Activated T-cell treated with anti-CD3 and anti-CD28 coated beads for 24 hours (primary cell): ENCODE results near the gene FAM53A.
"Not testable (repeated sequence)": the region's sequence is repeated elsewhere in the genome, so short reads cannot be mapped to it uniquely, and the experiment has no call there.

ENCODE experiments used
- DNase-seq: peaks from one replicate; pipeline ENCODE4 v3.0.0-alpha.2; 2020; ENCODE audit warnings: low read depth

The FAM53A gene

DNA sequence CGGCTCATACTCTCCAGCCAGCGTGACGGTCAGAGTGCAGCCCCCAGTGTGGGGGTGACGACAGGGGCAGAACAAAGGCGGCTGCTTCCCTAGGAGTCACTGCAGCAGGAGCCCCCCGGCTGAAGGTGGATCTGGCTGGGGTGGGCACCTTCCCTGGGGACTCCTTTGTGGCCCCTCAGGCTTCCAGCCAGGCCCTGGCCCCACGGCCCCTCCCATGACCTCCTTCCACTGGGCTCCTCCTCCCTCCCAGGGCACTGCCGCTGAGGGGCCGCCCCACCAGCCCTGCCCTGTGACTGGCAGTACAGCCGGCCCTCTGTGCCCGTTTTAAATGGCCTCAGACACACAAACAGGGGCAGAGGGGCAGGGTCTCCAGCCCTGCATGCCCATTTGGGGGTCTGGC lies 61.9 kb downstream of the FAM53A start:
- no peak for DNase-seq

DNA sequence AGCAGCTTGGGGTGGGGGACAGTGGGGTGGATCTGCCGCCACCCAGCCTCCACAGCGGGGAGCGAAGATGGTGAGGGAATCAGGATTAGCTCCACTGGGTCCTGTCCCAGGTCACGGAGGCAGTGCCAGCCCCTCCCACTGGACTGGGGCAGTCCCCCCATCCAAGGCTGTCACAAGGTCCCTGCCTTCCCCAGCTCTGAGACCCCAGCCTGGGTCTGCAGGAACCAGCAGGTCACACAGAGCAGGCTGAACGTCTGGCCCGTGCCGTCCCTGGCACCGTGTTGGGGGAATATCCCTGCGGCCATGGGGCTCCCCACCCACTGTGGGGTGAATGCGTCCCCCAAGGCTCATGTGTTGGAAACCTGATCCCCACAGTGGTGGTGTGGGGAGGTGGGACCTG lies 62.6 kb downstream of the FAM53A start:
- DNase-seq = no peak

DNA sequence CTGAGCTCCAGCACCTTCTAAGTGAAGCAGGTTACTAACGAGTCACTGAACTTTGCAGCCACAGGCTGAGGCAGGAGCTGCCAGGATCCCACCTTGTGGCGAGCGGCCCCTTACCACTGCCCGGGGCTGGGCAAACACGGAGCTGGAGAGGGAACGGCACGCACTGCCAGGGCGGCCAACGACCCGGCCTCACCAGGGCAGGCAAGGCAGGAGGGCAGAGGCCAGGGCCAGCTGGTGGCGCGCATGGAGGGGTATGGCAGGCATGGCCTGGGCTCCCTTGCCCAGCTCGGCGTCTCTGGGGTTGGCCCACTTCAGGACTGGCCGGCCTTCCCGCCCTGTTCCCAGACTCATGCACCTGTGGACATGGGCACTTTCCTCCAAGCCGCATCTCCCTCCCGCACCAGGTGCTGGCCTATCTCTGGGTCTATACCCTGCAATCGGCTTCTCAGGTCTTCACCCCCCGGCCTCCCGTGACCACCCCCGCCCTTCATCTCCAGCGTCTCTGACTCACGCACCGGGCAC lies 64.9 kb downstream of the FAM53A start:
- DNase-seq = no peak

DNA sequence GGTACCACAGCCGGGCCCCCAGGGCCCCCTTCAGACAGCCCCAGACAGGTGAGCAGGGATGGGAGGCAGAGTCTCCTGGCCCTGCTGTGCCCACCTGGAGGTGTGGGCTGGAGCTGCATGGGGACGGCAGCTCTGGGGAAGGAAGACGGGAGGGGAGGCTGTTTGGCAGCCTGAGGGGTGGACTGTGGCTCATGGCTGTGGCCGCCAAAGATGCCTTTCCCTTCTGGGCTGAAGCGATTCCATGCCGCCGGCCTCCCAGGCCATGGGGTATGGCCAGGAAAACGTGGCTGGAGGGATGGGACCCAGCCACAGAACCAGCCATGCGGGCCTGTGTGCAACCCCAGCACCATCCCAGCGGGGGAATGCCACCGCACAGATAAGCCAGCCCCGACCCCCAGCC lies 65.7 kb downstream of the FAM53A start:
- no peak for DNase-seq

DNA sequence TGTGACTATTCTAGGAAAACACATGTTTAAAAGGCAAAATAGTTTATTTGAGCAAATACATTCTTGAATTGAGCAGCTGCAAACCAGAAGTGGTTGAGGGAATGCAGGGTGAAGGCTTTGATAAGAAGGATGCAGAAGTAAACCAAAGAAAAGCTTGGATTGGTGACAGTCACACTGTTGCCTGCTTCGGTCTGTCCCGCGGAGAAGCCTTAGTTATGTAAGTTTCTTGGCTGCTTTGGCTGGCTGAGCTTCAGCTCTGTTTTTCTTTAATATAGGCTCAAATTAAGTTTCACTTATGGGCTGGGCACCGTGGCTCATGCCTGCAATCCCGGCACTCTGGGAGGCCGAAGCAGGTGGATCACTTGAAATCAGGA lies 67.6 kb downstream of the FAM53A start:
- no peak for DNase-seq

DNA sequence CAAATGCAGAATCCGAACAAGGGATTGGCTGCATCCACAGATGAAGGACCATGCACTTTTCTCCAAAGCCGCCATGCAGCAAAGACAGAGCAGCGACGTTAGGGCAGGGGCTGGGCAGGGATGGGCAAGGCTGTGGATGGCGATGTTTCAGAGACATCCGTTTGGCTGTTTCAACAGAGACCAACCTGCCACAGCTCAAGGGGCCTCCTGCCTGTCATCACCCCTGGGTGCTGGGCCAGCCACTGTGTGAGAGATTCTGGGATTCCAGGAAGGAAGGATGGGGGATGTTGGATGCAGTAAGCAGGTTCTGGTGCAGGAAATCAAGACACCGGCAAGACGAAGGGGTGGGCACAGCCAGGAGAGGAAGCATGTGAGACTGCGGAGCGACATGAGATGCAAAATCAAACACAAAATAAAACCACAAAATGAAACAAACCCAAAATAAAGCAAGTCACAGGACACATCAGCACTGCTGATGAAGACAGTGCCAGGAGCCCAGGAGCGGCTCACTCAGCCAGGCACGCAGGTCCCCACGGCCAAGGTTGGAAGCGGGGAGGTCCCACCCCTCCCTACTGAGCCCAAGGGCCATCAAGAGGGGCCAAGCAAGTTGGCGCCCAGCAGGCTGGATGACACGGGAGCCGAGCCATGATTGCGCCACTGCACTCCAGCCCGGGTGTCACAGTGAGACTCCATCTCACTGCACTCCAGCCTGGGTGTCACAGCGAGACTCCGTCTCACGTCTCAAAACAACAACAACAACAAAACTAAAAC lies 68.1 kb downstream of the FAM53A start:
- DNase-seq = no peak

DNA sequence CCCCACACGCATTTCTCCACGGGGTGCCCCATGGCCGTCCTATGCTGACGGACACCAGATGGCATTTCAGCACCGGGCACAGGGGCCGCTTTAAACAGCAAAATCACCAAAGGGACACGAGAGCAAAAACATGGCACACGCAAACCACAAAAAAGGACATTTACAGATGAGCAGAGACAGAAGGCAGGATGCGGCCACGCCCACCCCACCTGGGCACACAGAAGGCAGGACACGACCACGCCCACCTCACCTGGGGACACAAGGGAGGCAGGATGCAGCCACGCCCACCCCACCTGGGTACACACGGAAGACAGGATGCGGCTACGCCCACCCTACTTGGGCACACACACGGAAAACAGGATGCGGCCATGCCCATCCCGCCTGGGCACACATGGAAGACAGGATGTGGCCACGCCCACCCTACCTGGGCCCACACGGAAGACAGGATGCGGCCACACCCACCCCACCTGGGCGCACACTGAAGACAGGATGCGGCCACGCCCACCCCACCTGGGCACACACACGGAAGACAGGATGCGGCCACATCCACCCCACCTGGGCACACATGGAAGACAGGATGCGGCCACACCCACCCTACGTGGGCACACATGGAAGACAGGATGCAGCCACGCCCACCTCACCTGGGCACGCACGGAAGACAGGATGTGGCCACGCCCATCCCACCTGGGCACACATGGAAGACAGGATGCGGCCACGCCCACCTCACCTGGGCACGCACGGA lies 69.1 kb downstream of the FAM53A start:
- DNase-seq = no peak

DNA sequence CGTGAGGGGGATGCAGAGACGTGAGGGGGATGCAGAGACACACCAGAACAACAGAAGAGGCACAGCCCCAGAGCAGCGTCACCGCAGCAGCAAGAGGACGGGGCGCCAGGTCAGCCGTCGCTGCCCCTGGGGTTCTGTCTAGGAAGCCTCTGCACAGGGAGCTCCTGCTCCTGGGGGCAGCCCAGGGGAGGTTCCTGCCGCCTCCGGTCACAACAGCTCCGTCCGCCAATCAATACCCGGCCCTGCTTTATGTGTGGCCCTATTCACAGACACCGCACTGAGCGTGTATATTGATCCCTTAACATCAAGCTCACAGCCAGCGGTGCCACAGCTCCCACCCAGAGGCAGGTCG lies 69.6 kb downstream of the FAM53A start:
- no peak for DNase-seq

DNA sequence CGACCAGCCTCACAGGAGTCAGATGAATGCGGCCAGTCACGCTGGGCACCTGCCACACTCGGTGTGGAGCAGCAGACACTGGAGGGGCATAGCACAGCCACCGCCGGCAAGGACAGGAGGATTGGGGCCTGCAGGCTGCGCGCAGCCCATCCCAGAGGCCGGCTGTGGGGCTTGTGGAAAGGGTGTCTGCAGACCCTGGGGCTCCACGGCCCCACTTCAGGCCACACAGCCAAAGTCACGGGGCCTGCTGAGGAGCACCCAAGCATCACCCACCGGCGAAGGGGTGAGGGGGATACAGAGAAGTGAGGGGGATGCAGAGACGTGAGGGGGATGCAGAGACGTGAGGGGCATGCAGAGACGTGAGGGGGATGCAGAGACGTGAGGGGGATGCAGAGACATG lies 70.1 kb downstream of the FAM53A start:
- no peak for DNase-seq

DNA sequence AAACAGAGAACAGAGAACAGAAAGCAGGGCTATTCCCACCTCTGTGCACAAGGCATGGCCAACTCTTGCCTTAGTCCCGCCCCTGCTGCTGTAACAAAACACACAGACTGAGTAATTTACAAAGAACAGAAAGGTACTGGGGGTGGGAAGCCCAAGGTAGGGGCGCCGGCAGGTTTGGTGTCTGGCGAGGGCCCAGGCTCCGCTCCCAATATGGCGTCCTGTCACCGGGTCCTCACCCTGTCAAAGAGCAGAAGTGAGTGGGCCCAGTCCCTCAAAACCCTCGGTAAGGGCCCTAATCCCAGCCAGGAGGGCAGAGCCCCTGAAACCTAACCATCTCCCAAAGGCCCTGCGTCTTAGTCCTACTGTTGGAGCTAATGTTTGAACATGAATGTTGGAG lies 71.0 kb downstream of the FAM53A start:
- DNase-seq = no peak

DNA sequence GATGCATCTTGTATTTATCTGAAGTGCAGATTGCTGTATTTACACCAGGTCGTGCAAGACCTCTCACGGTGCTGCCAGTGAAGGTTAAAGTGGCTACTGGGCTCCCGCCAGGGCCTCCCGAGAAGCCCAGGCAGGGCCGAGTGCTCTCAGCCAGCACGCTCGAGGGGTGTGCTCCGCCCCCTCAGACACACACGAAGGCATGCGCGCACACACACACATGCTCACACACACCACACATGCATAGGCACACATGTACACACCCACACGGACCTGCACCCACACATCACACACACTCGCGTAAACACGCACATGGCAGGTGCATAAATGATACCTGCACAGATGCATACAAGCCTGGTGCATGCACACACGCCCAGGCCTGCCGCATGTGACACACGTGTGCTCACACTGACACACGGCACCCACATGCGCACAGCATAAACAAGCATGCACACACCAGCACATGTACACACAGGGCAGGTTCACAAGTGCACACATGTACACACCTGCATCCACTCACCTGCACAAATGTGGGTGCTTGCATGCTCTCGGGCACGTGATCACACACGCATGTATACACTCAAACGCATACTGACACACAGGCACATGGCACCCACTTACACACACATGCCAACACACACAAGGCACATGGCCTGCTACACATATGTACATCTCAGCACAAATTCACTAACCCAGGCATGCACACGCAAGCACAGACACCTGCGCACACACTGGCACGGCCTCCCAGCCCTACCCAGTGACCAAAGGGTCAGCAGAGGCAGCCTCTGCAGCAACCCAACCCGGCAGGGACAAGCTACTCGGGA lies 71.6 kb downstream of the FAM53A start:
- DNase-seq = no peak

DNA sequence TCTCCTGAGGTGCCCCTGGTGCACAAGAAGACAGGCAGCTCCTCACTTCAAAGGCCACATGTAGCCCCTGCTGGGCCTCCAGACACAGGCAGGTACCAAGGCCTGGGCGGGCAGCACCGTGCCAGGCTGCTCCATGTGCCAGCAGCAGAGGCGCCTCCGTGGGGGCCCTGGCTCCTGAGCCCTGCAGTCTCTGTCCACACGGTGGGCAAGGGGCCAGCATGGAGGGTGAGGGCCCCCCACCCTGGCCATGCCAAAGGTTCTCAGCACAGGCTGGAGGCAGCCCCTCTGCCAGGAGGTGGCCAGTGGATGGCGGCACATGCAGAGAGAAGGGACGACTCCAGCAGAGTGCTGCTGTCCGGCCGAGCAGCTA lies 72.6 kb downstream of the FAM53A start:
- no peak for DNase-seq

DNA sequence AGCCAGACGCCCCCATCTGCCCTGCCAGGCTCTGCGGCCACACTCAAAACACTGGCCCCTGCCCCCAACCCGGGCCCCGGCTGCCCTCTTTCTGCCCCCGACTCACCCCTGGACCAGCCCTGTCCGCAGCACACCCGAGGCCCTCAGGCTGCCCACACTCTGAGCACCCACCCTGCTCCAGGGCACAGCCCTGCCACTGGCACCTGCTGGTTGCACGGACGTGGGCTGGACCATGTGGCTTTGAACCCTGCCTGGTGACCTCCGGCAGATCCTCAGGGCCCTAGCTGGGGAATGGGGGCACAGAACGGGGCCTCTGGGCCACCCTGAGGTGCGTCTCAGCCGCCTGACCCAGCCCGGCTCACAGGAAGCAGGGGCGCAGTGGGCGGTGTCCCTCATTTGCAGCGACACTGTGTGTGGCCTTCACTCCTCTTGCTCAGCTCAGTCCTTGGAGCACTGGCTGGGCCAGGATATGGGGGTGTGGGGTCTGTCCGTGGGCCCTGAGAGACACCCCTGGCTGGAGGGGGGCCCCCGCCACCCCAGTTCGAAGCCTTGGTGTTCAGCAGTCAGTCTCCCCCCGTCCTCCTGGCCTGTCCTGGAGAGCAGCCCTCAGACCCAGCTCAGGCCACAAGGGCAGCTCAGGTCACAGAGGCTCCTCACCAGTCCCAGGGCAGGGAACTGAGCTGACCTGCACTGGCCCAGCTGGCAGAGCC lies 73.2 kb downstream of the FAM53A start:
- DNase-seq = no peak

DNA sequence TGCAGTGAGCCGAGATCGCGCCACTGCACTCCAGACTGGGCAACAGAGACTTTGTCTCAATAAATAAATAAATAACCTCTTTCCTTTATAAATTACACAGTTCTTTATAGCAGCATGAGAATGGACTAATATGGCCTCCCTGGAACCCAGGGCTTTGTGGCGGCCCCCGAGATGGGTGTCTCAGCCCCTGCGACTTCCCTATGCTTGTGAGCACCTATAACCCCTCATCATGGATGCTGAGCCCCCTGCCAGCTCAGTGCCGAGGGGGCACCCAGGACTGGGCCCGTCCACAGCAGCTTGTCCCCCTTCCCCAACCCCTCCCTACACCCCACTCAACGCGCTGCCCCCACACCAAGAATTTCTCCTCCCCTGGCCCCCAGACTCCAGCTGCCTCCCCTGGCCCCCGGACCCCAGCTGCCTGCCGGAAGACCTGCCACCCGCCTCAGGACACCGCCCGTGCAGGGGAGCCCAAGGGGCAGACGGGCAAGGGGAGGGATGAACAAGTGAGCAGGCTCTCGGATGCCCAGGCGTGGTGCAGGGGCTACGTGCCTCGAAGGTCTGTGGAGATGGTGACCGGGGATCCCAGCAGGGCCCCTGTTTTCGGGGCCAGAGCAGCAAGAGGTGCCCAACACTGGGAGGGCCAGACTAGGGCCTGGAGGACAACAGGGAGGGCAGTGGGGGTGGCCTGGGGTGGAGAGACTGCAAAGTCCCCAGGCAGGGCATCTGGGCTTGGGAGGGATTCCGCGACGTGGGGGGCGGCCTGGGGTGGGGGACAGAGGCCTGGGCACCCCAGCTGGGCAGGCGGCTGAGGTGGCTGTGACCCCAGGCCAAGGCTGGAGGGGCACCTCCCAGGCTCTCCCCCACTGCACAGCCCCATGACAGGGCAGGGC lies 74.0 kb downstream of the FAM53A start:
- DNase-seq = no peak

DNA sequence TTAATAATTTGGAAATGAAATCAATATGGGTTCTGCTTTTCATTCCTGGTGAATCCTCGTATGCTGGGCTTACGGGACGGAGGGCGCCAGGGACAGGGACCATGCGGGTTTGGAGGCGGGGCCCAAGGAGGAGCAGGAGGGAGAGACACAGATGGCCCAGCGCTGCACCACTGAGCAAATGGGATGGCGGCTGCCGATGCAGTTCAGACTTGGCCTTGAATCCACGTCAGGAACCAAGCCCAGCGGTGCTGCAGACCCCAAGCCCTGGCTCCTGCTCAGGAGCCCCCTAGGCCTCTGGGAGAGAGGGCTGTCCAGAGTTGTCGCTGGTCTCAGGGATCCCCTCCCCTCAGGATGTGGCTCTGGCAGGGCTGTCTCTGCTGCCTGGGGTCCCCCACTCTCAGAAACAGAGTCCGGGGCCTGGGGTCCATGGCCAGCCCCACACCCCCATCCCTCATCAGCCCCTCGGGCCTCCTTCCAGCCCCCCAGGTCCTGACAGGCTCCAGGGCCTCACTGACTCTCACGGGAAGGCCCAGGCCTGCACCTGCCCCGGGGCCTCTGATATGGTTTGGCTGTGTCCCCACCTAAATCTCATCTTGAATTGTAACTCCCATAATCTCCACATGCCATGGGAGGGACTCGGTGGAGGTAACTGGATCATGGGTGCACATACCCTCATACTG lies 75.2 kb downstream of the FAM53A start:
- no peak for DNase-seq

DNA sequence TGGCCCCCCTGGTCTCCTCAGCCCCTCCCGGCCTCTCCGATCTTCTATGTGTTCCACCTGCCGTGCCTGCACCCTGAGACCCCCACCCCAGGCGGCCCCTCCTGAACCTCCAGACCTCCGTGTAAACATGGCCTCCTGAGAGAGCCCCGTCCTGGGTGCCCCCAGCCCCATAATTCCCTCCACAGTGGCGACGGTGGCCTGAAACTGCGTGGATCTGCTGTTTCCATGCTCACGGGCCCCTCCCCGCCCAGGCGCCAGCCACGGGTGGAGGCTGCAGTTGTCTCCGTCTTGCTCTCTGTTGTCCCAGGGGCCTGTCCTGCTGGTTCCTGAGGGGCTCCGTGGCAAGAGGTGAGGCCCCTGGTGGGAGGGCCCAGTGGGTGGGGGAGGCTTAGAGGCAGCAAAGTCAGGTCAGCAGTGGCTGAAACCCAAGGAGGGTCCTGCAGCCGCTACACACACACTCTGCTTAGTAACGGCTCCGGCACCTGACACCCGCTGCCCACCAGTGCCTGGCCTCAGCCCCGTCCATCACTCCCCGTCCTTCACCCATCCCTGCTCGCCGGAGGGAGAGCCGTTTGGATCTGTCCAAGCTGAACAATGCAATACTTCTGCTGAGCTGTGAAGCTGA lies 75.8 kb downstream of the FAM53A start:
- no peak for DNase-seq

DNA sequence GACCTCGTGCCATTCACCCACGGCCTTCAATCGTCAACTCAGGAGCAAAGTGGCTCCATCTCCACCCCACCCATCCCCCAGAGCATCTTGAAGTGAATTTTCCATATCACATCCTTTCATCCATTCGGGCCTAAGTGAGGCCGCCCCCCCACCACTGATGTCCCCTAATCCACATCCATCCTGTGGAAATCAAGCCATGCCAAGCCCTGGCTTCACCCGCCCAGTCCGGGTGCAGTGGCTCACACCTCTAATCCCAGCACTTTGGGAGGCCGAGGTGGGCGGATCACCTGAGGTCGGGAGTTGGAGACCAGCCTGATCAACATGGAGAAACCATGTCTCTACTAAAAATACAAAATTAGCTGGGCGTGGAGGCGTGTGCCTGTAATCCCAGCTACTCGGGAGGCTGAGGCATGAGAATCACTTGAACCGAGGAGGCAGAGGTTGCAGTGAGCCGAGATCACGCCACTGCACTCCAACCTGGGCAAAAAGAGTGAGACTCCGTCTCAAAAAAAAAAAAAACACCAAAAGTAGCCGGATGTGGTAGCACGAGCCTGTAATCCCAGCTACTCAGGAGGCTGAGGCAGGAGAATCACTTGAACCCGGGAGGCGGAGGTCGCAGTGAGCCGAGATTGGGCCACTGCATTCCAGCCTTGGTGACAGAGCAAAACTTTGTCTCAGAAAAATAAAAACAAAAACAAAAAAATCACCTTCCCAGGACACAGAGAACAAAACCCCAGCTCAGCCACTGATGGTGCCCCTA lies 76.5 kb downstream of the FAM53A start:
- not testable (repeated sequence) for DNase-seq

DNA sequence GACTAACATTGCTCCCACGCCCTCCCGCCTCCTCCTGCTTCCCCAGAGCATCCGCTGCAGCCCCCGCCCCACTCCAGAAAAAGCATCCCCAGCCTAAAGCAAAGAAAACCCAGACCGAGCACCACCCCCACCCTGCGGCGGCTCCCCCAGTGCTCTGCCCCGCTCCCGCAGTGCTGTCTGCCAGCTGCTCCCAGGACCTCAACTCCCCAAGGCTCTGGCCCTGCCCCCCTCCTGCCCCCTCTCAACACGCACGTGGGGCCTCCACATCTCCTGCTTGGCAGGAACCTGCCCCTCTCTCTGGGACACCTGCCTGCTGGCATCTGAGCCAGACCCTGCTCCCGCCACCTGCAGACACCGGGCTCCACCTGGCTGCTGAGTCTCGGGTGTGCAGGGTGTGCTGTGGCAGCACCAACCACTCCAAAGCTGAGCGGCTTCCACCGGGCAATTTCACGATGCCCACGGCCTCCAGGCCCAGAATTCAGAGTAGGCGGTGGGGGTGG lies 79.4 kb downstream of the FAM53A start:
- no peak for DNase-seq

DNA sequence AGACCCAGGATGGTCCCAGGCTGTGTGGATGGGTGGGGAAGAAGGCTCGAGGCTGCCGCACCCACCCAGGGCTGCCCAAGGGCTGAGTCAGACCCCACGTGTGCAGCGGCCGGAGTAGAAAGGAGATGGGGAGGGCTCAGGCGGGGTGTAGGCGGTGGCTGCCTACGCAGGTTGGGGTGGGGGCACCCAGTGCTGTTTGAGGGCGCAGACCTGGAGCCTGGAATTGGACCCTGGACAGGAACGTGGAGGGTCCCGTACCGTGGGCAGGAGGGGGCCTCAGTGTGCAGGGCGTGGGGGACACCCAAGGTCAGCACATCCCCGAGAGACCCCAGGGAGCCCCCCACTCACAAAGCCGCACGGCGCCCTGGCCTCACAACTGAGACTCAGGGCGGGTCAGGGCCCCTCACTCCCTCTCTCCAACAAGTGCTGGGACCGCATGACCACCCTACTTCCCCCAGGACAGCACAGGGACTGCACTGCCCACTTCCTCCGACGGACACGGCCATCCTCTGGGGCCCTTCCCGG lies 79.9 kb downstream of the FAM53A start:
- no peak for DNase-seq
